WTC11 (cell line): ENCODE measurements around the gene SUCLA2. TPM values are rescaled to one million over a fixed set of nuclear protein-coding genes. Genes with fewer than 3 reads are reported as not detected.

ENCODE experiments used
- ATAC-seq: fragments of 200-7000 bp; cut with Tn5 transposase; 2 replicates; pipeline ENCODE4 v1.10.0; 2021; ENCODE audit warnings: mild to moderate bottlenecking, moderate library complexity
- CTCF ChIA-PET: fragments of 300-600 bp; sonication (Branson Sonifier 250); formaldehyde crosslinking; loops from one replicate; lab custom pipeline; 2021; ENCODE audit warnings: antibody characterized with exemption; lab: Charles Lee
- POLR2A ChIA-PET: fragments of 350-600 bp; sonication (Branson Sonifier 250); formaldehyde crosslinking; loops from one replicate; lab custom pipeline; 2021; ENCODE audit warnings: antibody characterized with exemption; lab: Charles Lee
- DNase-seq: peaks from one replicate; pipeline ENCODE4 v3.0.0; 2021; ENCODE audit warnings: low spot score
- H3K27ac Mint-ChIP-seq: 2 replicates; pipeline ENCODE4 v1.8.0; 2021; ENCODE audit warnings: mixed read lengths
- H3K27me3 Mint-ChIP-seq: 2 replicates; pipeline ENCODE4 v1.8.0; 2021; ENCODE audit warnings: low read depth, mild to moderate bottlenecking, moderate library complexity, mixed read lengths
- H3K36me3 Mint-ChIP-seq: 2 replicates; pipeline ENCODE4 v1.8.0; 2021; ENCODE audit warnings: mixed read lengths
- H3K4me1 Mint-ChIP-seq: 2 replicates; pipeline ENCODE4 v1.8.0; 2022; ENCODE audit warnings: mixed read lengths
- H3K4me3 Mint-ChIP-seq: 2 replicates; pipeline ENCODE4 v1.8.0; 2021; ENCODE audit warnings: mild to moderate bottlenecking, moderate library complexity, mixed read lengths
- H3K9me3 Mint-ChIP-seq: 2 replicates; pipeline ENCODE4 v1.8.0; 2021; ENCODE audit warnings: mixed read lengths
- ATF6 ChIP-seq: sonication (generic); formaldehyde crosslinking; IDR thresholded peaks from 2 replicates; pipeline ENCODE4 v1.8.1; 2023; ENCODE audit warnings: mild to moderate bottlenecking, missing genetic modification reagents
- E2F5 ChIP-seq: sonication (generic); formaldehyde crosslinking; IDR thresholded peaks from 2 replicates; pipeline ENCODE4 v1.8.1; 2022; ENCODE audit warnings: mild to moderate bottlenecking, moderate library complexity, missing genetic modification reagents
- GTF2I ChIP-seq: fragments of 250-450 bp; sonication (Bioruptor Pico); conservative IDR thresholded peaks from 2 replicates; pipeline ENCODE4 v1.4.0; 2021; ENCODE audit warnings: mild to moderate bottlenecking
- HMGXB4 ChIP-seq: sonication (generic); formaldehyde crosslinking; IDR thresholded peaks from 2 replicates; pipeline ENCODE4 v1.8.1; 2023; ENCODE audit warnings: mild to moderate bottlenecking, moderate library complexity, missing genetic modification reagents
- MXD4 ChIP-seq: fragments of 250-450 bp; sonication (Bioruptor Pico); IDR thresholded peaks from 2 replicates; pipeline ENCODE4 v1.8.0; 2021; ENCODE audit warnings: mild to moderate bottlenecking, moderate library complexity, borderline replicate concordance
- NFATC4 ChIP-seq: fragments of 250-450 bp; sonication (Bioruptor Pico); IDR thresholded peaks from 2 replicates; pipeline ENCODE4 v1.9.0; 2021; ENCODE audit warnings: mild to moderate bottlenecking
- NFYB ChIP-seq: sonication (generic); formaldehyde crosslinking; conservative IDR thresholded peaks from 2 replicates; pipeline ENCODE4 v1.8.0; 2022; ENCODE audit warnings: low read depth, missing genetic modification reagents
- OVOL2 ChIP-seq: fragments of 250-450 bp; sonication (Bioruptor Pico); IDR thresholded peaks from 2 replicates; pipeline ENCODE4 v1.9.0; 2021; ENCODE audit warnings: mild to moderate bottlenecking, borderline replicate concordance
- PRRX2 ChIP-seq: fragments of 250-450 bp; sonication (Bioruptor Pico); IDR thresholded peaks from 2 replicates; pipeline ENCODE4 v1.8.0; 2021; ENCODE audit warnings: mild to moderate bottlenecking
- SMAD4 ChIP-seq: sonication (generic); formaldehyde crosslinking; IDR thresholded peaks from 2 replicates; pipeline ENCODE4 v1.8.0; 2022; ENCODE audit warnings: mild to moderate bottlenecking, missing genetic modification reagents
- TEAD4 ChIP-seq: sonication (generic); formaldehyde crosslinking; IDR thresholded peaks from 2 replicates; pipeline ENCODE4 v1.8.0; 2022; ENCODE audit warnings: mild to moderate bottlenecking, missing genetic modification reagents
- ZBTB21 ChIP-seq: sonication (generic); formaldehyde crosslinking; IDR thresholded peaks from 2 replicates; pipeline ENCODE4 v1.8.1; 2023; ENCODE audit warnings: mild to moderate bottlenecking, missing genetic modification reagents, borderline replicate concordance
- ZNF138 ChIP-seq: sonication (generic); formaldehyde crosslinking; conservative IDR thresholded peaks from 2 replicates; pipeline ENCODE4 v1.8.1; 2022; ENCODE audit warnings: mild to moderate bottlenecking, moderate library complexity, missing genetic modification reagents
- ZNF219 ChIP-seq: sonication (generic); formaldehyde crosslinking; IDR thresholded peaks from 2 replicates; pipeline ENCODE4 v1.8.0; 2023; ENCODE audit warnings: missing genetic modification reagents, mild to moderate bottlenecking, borderline replicate concordance
- ZNF281 ChIP-seq: sonication (generic); formaldehyde crosslinking; IDR thresholded peaks from 2 replicates; pipeline ENCODE4 v1.8.0; 2023; ENCODE audit warnings: mild to moderate bottlenecking, missing genetic modification reagents
- ZNF532 ChIP-seq: fragments of 250-450 bp; sonication (Bioruptor Pico); IDR thresholded peaks from 2 replicates; pipeline ENCODE4 v1.9.0; 2021; ENCODE audit warnings: mild to moderate bottlenecking, borderline replicate concordance
- total RNA-seq: library from RNA; stranded (reverse); gene quantifications from 3 replicates; pipeline ENCODE4 v1.2.3, GENCODE V29; 2021

Gene SUCLA2
- total RNA-seq, 1 experiment from 2014 or later: 66.8 TPM

DNA sequence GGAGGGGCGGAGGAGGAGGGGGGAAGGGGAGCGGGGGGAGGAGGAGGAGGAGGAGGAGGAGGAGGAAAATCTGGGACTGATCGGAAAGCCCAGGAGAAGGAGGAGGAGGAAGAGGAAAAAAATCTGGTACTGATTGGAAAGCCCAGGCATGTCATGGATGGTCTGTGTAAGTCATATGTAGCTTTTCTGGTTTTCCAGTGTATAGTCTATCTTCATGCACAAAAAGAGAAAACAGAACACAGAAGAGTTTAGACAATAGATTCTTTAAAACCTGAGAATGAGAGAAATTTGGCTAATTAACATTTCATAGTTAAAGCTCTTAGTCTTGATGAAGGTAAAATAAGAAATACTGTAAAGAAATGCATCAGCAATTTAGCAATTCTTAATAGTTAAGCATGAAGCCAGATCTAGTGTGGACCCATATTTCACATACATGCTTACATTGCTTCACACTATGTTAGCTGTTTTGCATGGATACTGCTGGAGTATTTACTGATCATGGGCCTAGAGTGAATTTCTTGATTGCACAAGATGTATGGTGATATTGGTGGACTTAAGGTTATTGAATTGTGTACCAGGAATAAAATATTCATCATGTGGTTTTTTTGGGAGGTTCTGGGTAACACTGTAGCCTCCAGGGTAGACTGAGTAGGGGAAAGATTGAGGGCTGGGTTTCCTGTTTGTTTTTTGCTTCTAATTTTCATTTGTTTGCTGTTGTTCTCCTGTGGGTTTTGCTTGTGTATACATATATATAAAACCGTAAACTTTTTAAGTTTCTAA lies 41.4 kb downstream of the SUCLA2 start:
- Mint-ChIP-seq H3K27ac (no peak overlapping the region), H3K36me3 (peaks cover 97% of the 10 kb centered on the region), H3K27me3 (peaks cover 4% of the 10 kb centered on the region), H3K4me1 (no peaks in the 10 kb centered on the region), H3K4me3 (no peak overlapping the region), H3K9me3 (peaks cover 88% of the 10 kb centered on the region)
- DNase-seq (no peak), ATAC-seq (no peak)
- ChIA-PET POLR2A (no interaction called here), CTCF (no interaction called here)
- TF ChIP-seq ATF6 (CRISPR knock-in tag) (no peak), TEAD4 (no peak), PRRX2 (CRISPR knock-in tag) (no peak), E2F5 (no peak)

GRCh38 chr13:47957073-47957472 lies 44.0 kb downstream of the SUCLA2 start:
- Mint-ChIP-seq H3K4me3 (no peak overlapping the region), H3K27me3 (peaks cover 4% of the 10 kb centered on the region), H3K4me1 (no peaks in the 10 kb centered on the region), H3K36me3 (peaks cover 90% of the 10 kb centered on the region), H3K27ac (no peak overlapping the region), H3K9me3 (peaks cover 67% of the 10 kb centered on the region)
- POLR2A ChIA-PET: no interaction called here
- CTCF ChIA-PET: no interaction called here
- TF ChIP-seq ZBTB21 (CRISPR knock-in tag): no peak
- TF ChIP-seq ZNF281 (CRISPR knock-in tag): no peak
- no peak for TF ChIP-seq NFYB
- TF ChIP-seq OVOL2 (CRISPR knock-in tag): no peak
- no peak for TF ChIP-seq MXD4
- TF ChIP-seq GTF2I (CRISPR knock-in tag): no peak
- TF ChIP-seq HMGXB4: no peak
- TF ChIP-seq SMAD4 (CRISPR knock-in tag): no peak
- no peak for TF ChIP-seq NFATC4
- TF ChIP-seq ZNF532 (CRISPR knock-in tag): no peak
- TF ChIP-seq ZNF219 (CRISPR knock-in tag): no peak
- TF ChIP-seq ZNF138 (CRISPR knock-in tag): no peak
- ATAC-seq: no peak
- no peak for DNase-seq
